Lung (tissue), 12 donors: ENCODE results near the gene RACK1. TPM values are rescaled to one million over a fixed set of nuclear protein-coding genes. Genes with fewer than 3 reads are reported as not detected.

Source experiments
- ATAC-seq: fragments of 200-7000 bp; cut with Tn5 transposase; one replicate; pipeline ENCODE4 v1.9.1; 2020; ENCODE audit warnings: moderate number of reproducible peaks; ENCODE audit not compliant: insufficient read depth, low FRiP score
- DNase-seq, 3 donors: peaks; one replicate each; pipeline ENCODE4 v3.0.0-alpha.2; 2013 to 2017
- H3K27ac ChIP-seq, 2 donors: one replicate each; pipeline ENCODE4 v1.5.1; 2013; ENCODE audit warnings: mild to moderate bottlenecking in 2 of 2, moderate library complexity in 2 of 2, control low read depth in 1 of 2, inconsistent platforms in 1 of 2, low read depth in 1 of 2, low read length in 1 of 2
- H3K27me3 ChIP-seq, 3 donors: one replicate each; pipeline ENCODE4 v1.5.1; 2013; ENCODE audit warnings: low read length in 2 of 3; ENCODE audit not compliant: control insufficient read depth in 3 of 3, insufficient read depth in 3 of 3
- H3K36me3 ChIP-seq, 4 donors: one replicate each; pipeline ENCODE4 v1.5.1; 2013; ENCODE audit warnings: low read length in 4 of 4, mild to moderate bottlenecking in 1 of 4, moderate library complexity in 1 of 4; ENCODE audit not compliant: control insufficient read depth in 4 of 4, insufficient read depth in 4 of 4
- H3K4me1 ChIP-seq, 5 donors: one replicate each; pipeline ENCODE4 v1.5.1; 2013; ENCODE audit warnings: low read length in 5 of 5, mild to moderate bottlenecking in 2 of 5, moderate library complexity in 1 of 5; ENCODE audit not compliant: control insufficient read depth in 5 of 5, insufficient read depth in 5 of 5
- H3K4me3 ChIP-seq: one replicate; pipeline ENCODE4 v1.5.1; 2013; ENCODE audit warnings: mild to moderate bottlenecking, control low read depth, moderate library complexity
- H3K9ac ChIP-seq, 2 donors: one replicate each; pipeline ENCODE4 v1.5.1; 2013; ENCODE audit warnings: low read length in 2 of 2, control low read depth in 1 of 2; ENCODE audit not compliant: insufficient read depth in 1 of 2
- H3K9me3 ChIP-seq, 4 donors: one replicate each; pipeline ENCODE4 v1.5.1; 2013; ENCODE audit warnings: low read length in 3 of 4, mild to moderate bottlenecking in 1 of 4, moderate library complexity in 1 of 4; ENCODE audit not compliant: control insufficient read depth in 4 of 4, insufficient read depth in 3 of 4
- WGBS, 2 donors: extraction: QIAGEN DNeasy Blood & Tissue Kit; methylation state at CpG; one replicate each; pipeline ENCODE4 v1.1.7; 2013; 5-methylcytosine and 5-hydroxymethylcytosine counted together
- polyA plus RNA-seq, 2 donors: library from polyadenylated mRNA; stranded (reverse); fragments of 200-250 nt; gene quantifications; one replicate each; pipeline ENCODE4 v1.2.1, GENCODE V29; 2013
- total RNA-seq, 2 donors: library from RNA; depleted of rRNA in 1 of 2; stranded (reverse); fragments of >200 nt in 1 of 2; gene quantifications; one replicate each; pipeline ENCODE4 v1.2.1, GENCODE V29; 2014 to 2021
- TF ChIP-seq, protein P1 (sequence below): IDR thresholded peaks from 2 replicates; pipeline ENCODE4 v1.5.1; 2012; ENCODE audit warnings: mild to moderate bottlenecking; ENCODE audit errors: control extremely low read depth, extremely low read depth
- donor health status: control.
- donor health status: control.
- donor health status: Bipolar disorder and iron deficiency.
- donor health status: healthy.
- donor health status: DM: yes; HTN: yes; CAD: no.

The RACK1 gene
- total and polyA plus RNA-seq, 4 donors, result 1,254 to 2,994 (median 1,939) TPM

DNA sequence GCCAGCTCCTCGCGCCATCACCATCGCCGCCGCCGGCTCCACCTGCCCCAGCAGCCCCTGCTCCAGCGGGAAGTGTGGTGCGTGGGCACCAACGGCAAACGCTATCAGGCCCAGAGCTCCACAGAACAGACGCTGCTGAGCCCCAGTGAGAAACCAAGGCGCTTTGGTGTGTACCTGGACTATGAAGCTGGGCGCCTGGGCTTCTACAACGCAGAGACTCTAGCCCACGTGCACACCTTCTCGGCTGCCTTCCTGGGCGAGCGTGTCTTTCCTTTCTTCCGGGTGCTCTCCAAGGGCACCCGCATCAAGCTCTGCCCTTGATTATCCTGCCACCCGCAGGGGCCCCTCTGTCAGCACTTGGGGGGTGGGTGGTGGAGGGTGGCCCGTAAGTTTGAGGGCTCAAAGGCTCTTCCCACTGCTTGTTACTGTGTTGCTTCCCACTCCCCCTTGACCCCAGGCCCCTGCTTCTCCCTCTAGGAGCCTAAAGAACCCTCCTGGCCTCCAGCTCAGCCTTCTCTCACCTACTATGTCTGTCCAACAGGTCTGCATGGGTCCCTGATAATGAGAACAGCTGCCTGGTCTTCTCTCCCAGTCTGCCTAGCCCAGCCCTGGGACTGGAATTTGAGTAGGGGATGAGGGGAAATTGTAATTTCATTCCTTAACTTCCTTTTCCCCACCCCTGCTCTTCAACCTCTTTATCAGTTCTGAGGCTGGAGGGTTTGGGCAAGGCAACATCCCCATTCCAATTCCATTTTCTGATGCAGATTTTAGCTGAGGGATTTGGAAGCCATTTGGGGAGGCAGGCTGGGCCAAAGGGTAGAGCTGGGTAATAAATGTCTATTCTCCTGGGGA, 9.0 kb downstream of the RACK1 start:
- Histone ChIP-seq H3K27ac (no peak overlapping the region), H3K9ac (no peak overlapping the region), H3K36me3 (peaks cover 45 to 75% (median 67%) of the 10 kb centered on the region in 4 donors), H3K4me3 (no peak overlapping the region), H3K27me3 (no peaks in the 10 kb centered on the region), H3K9me3 (no peaks in the 10 kb centered on the region), H3K4me1 (peaks cover 0 to 1% (median 0%) of the 10 kb centered on the region in 5 donors)
- WGBS, 2 donors, result 92 to 94% methylated on average over 22 of the region's 22 CpGs
- TF ChIP-seq, protein P1, sequence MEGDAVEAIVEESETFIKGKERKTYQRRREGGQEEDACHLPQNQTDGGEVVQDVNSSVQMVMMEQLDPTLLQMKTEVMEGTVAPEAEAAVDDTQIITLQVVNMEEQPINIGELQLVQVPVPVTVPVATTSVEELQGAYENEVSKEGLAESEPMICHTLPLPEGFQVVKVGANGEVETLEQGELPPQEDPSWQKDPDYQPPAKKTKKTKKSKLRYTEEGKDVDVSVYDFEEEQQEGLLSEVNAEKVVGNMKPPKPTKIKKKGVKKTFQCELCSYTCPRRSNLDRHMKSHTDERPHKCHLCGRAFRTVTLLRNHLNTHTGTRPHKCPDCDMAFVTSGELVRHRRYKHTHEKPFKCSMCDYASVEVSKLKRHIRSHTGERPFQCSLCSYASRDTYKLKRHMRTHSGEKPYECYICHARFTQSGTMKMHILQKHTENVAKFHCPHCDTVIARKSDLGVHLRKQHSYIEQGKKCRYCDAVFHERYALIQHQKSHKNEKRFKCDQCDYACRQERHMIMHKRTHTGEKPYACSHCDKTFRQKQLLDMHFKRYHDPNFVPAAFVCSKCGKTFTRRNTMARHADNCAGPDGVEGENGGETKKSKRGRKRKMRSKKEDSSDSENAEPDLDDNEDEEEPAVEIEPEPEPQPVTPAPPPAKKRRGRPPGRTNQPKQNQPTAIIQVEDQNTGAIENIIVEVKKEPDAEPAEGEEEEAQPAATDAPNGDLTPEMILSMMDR, result no peak
- DNase-seq (no peak), ATAC-seq (no peak)

DNA sequence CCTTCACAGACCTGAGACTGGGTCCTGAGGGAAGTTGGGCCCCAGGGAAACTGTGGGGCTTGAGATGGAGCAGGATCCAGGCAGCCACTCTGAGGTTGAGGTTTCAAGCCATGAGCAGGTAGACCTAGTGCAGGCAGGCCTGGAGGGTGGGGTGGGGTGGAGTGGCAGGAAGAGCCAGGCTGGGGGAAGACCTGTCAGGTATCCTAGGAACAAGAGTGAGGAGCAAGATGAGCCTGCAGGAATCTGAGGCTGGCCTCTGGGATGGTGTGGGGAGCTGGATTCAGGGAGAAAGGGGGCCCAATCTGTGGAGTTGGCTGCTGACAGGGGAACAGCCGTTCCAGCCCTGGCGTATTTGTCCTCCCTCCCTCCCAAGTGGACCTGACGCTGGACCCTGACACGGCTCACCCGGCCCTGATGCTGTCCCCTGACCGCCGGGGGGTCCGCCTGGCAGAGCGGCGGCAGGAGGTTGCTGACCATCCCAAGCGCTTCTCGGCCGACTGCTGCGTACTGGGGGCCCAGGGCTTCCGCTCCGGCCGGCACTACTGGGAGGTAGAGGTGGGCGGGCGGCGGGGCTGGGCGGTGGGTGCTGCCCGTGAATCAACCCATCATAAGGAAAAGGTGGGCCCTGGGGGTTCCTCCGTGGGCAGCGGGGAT, 9.8 kb downstream of the RACK1 start:
- H3K36me3 ChIP-seq, result peaks cover 38 to 74% (median 61%) of the 10 kb centered on the region in 4 donors
- no peak for ATAC-seq

DNA sequence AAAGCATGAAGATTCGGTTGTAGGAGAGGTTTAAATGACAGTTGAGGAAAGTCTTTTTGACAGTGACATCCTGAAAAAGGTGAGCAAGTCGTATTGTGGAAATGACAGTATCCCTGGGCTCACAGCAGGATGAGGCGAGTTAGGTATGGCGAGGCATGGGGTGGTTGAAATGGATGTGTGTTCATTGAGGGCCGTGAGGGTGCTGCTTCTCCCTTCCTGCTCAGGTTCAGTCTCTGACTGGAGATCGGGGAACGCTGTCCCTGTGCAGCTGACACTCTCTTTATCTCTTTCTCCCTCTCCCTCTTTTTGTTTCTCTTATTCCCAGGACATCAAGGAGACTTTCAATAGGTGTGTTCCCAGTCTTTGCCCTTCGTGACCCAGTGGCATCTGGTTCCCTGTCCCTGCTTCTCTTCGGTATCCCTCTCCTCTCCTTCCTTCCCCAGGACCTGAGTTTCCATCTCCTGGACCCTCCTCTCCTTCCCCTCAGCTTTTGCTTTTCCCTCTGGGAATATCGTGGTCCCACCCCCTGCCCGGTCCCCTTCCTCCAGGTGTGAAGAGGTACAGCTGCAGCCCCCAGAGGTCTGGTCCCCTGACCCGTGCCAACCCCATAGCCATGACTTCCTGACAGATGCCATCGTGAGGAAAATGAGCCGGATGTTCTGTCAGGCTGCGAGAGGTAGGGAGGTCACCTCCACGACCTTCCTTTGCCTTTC, 10.5 kb downstream of the RACK1 start:
- WGBS, 2 donors, result 85 to 86% methylated on average over 16 of the region's 16 CpGs
- H3K4me1 ChIP-seq, result no peaks in the 10 kb centered on the region
- TF ChIP-seq, protein P1, result no peak
- H3K4me3 ChIP-seq, result no peak overlapping the region
- H3K36me3 ChIP-seq, result peaks cover 33 to 68% (median 55%) of the 10 kb centered on the region in 4 donors
- no peak overlapping the region for H3K27ac ChIP-seq
- DNase-seq (no peak), ATAC-seq (no peak)
- H3K9me3 ChIP-seq, result no peaks in the 10 kb centered on the region
- H3K27me3 ChIP-seq, result no peaks in the 10 kb centered on the region
- H3K9ac ChIP-seq, result no peak overlapping the region

More for the DNA sequence above, 9.8 kb downstream of the RACK1 start:
- TF ChIP-seq, protein P1, result no peak
- Histone ChIP-seq H3K9ac (no peak overlapping the region), H3K4me3 (no peak overlapping the region), H3K4me1 (peaks cover 0 to 1% (median 0%) of the 10 kb centered on the region in 5 donors), H3K27me3 (no peaks in the 10 kb centered on the region), H3K9me3 (no peaks in the 10 kb centered on the region), H3K27ac (no peak overlapping the region)
- DNase-seq, result no peak
- 93% methylated on average over 23 to 24 of the region's 24 CpGs for WGBS, 2 donors
